Measurements from ENCODE around the gene IRF3. TPM values are rescaled to one million over a fixed set of nuclear protein-coding genes. Genes with fewer than 3 reads are reported as not detected.

Gene IRF3
- total RNA-seq, 4 donors from 2014 or later = 38.7 to 102 (median 74.9) TPM

DNA sequence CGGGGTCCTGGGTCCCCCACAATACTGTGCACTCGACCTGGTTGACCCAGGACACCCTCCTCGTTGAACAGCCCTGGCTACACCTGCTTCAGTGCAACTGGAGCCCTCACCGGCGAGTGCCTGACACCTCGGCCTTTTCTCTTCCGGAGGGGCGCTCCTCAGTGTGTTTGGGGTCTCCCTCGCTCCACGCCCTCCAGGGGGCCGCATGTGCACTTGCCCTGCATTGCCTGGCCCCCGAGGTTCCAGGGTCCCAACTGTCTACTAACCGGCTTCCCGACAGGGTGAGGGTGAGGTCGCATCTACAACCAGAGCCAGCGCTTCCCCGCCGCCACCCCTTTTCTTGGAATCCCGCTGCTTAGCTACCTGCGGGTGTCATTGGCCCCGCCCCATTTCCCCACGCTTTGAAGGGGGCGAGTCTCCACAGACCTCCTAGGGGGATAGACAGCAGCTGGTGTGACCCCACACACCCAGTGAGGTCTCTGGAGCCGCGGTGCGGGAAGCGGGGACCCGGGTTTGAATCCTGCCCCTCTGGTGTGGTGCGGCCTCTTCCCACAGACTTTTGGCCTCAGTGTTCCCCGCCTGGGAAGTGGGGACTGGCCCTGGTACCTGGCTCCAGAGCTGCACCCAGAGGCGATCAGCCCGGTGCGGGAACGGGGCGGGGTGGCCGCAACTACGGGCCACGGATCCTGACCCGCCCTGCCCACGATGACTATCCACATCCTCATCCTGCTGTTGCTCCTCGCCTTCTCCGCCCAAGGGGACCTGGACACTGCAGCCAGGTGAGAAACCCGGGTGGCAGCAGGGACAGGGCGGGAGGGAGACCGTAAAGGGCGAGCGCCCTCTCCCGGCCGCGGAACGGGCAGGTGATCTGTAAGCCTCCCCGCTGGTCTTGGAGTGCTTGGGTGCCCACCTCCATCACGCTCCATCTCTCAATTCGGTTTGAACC lies 23.7 kb upstream of the IRF3 start, which contains the start of gene ADM5:
TSS of gene ADM5 (plus strand) at position 462 of the 946 bp plus-strand sequence. CDS start at position 706, 244 bp downstream.
- intact Hi-C loops (cut with DNase I; ENCODE audit: low total_unique reads) = no loop called here
- TF ChIP-seq CTCF (IDR thresholded peaks at IDR 0.05) (no peak), POLR2A (IDR thresholded peaks at IDR 0.05) (no peak)
- 28% methylated on average over 41 to 43 of the region's 54 CpGs for WGBS, 2 donors
- DNase-seq (ENCODE audit: low spot score in 2 of 2) = peak in 1 of 2 donors; percentile 91
- peak within 1 kb of the TSS; percentile 34 for H3K4me3 ChIP-seq (ENCODE audit: low read depth, poor library complexity, severe bottlenecking)

DNA sequence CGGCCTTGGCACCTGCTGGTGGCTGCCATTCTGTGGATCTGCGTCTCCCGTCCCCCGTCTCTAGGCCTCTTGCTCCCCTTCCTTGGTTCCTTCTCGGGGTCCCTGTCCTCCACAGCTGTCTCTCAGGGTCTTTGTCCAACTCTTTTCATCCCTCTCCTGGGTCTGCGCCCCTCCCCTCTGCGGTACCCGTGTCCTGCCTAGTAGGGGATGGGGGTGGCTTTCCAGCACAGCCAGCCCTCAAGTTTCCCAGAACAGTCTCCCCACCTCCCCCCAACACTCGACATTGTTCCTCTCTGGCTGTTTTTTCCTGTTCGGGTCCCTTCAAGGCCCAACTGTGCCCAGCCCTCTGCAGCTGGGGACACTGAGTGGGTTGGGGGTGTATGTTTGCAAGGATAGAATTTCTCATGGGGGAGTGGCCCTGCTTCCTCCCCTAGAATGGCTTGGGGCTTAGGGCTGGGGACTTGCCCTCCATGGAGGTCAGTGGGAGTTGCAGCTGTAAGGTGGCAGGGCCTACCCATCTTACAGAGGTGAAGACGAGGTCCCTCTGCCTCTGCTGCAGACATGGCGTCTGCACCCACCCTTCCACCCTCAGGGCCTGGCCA lies 23.0 kb upstream of the IRF3 start:
- intact Hi-C loops (cut with DNase I; ENCODE audit: low total_unique reads) = no loop called here
- no peak overlapping the region for H3K4me3 ChIP-seq (ENCODE audit: low read depth, poor library complexity, severe bottlenecking)
- no peak for DNase-seq (ENCODE audit: low spot score in 2 of 2)
- TF ChIP-seq CTCF (IDR thresholded peaks at IDR 0.05) = no peak
- no peak for TF ChIP-seq POLR2A (IDR thresholded peaks at IDR 0.05)
- 74 to 79% methylated on average over 10 to 12 of the region's 12 CpGs for WGBS, 2 donors

DNA sequence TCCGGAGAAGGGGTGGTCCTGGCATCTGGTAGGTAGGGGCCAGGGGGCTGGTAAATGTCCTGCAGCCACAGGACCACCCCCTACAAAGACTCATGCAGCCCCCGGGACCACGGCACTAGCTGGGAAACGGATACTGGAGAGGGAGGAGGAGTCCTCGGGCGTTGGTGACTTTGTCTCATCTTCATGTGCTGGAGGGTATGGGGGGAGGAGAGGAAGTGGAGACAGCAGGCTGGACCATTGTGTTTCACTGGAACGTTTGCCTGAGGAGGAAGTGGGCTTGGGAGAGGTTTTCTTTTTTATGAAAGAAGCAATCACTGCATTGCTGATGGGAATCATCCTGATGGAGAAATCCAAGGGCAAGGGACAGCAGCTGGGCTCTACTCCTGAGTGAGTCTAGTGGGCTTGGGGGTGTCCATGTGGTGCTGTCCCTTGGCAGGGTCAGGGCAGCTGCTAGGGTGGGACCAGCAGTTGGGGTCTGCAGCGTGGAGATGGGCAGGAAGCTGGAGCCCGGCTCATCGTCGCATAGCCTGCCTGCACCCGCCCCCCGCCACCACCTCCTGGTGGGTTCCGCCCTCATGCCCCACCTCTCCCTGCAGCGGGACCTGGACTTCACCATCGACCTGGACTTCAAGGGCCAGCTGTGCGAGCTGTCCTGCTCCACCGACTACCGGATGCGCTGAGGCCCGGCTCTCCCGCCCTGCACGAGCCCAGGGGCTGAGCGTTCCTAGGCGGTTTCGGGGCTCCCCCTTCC lies 22.1 kb upstream of the IRF3 start:
- 70 to 71% methylated on average over 20 to 26 of the region's 26 CpGs for WGBS, 2 donors
- no peak overlapping the region for H3K4me3 ChIP-seq (ENCODE audit: low read depth, poor library complexity, severe bottlenecking)

GRCh38 chr19:49687150-49687549 lies 21.5 kb upstream of the IRF3 start:
- H3K4me3 ChIP-seq (ENCODE audit: low read depth, poor library complexity, severe bottlenecking) = no peak overlapping the region
- WGBS, 2 donors = 67 to 70% methylated on average over 12 of the region's 12 CpGs
- TF ChIP-seq CTCF (IDR thresholded peaks at IDR 0.05) = no peak
- TF ChIP-seq POLR2A (IDR thresholded peaks at IDR 0.05) = no peak
- intact Hi-C loops (cut with DNase I; ENCODE audit: low total_unique reads) = no loop called here
- no peak for DNase-seq (ENCODE audit: low spot score in 2 of 2)

More for the DNA sequence above, 22.1 kb upstream of the IRF3 start:
- no peak for DNase-seq (ENCODE audit: low spot score in 2 of 2)
- intact Hi-C loops (cut with DNase I; ENCODE audit: low total_unique reads) = no loop called here
- TF ChIP-seq CTCF (IDR thresholded peaks at IDR 0.05) (no peak), POLR2A (IDR thresholded peaks at IDR 0.05) (no peak)

GRCh38 chr19:49686503-49687088 lies 20.9 kb upstream of the IRF3 start:
- intact Hi-C loops (cut with DNase I; ENCODE audit: low total_unique reads) = no loop called here
- no peak for TF ChIP-seq POLR2A (IDR thresholded peaks at IDR 0.05)
- no peak for TF ChIP-seq CTCF (IDR thresholded peaks at IDR 0.05)
- no peak overlapping the region for H3K4me3 ChIP-seq (ENCODE audit: low read depth, poor library complexity, severe bottlenecking)
- WGBS, 2 donors = 84 to 90% methylated on average over 23 to 27 of the region's 27 CpGs
- DNase-seq (ENCODE audit: low spot score in 2 of 2) = no peak
